ENCODE measurements around the gene CPE. TPM values are rescaled to one million over a fixed set of nuclear protein-coding genes. Genes with fewer than 3 reads are reported as not detected.

Gene CPE
- total RNA-seq, 6 experiments from 2014 or later = 0.09 TPM; not detected in 5

DNA sequence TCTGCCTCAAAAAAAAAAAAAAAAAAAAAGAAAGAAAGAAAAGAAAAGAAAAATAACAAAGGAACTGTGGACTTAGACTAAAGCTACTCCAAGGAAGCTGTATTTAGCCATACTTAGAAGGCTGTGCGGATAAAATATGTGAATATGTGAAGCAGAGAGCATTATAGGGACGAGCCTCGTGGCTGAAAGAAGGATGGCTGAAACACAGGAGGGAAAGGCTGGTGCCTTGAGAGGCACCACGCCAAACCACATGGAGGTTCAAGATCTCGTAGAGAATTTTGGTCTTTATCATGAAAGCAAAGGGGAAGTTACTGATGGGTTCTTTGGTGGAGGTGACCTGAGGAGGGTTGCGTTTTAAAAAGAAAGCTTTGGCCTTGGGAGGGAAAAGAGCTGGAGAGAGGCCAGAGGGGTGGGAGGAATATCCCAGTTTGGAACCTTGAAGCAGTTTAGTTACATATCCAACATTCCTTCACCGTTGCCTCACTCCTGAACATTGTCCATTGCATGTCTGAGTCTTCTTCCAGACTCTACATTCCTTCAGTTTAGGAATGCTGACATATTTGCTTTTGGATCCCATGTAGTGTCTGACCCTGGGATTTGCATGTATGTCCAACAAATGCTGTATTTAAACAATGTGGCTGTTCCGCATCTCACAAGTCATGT lies 82.5 kb downstream of the CPE start:
- peak overlapping the region; percentile 76 for H3K4me3 Mint-ChIP-seq
- peak overlapping the region; percentile 41 for H3K27ac Mint-ChIP-seq
- H3K4me1 Mint-ChIP-seq (ENCODE audit: low read depth) = peaks cover 14% of the 10 kb centered on the region
- H3K36me3 Mint-ChIP-seq (ENCODE audit: low read depth) = no peaks in the 10 kb centered on the region
- peak; percentile 26 for DNase-seq
- H3K27me3 Mint-ChIP-seq (ENCODE audit: insufficient read depth) = no peaks in the 10 kb centered on the region; the same call in 1 of the 2 replicates
- TF ChIP-seq, protein P1, sequence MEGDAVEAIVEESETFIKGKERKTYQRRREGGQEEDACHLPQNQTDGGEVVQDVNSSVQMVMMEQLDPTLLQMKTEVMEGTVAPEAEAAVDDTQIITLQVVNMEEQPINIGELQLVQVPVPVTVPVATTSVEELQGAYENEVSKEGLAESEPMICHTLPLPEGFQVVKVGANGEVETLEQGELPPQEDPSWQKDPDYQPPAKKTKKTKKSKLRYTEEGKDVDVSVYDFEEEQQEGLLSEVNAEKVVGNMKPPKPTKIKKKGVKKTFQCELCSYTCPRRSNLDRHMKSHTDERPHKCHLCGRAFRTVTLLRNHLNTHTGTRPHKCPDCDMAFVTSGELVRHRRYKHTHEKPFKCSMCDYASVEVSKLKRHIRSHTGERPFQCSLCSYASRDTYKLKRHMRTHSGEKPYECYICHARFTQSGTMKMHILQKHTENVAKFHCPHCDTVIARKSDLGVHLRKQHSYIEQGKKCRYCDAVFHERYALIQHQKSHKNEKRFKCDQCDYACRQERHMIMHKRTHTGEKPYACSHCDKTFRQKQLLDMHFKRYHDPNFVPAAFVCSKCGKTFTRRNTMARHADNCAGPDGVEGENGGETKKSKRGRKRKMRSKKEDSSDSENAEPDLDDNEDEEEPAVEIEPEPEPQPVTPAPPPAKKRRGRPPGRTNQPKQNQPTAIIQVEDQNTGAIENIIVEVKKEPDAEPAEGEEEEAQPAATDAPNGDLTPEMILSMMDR (IDR thresholded peaks at IDR 0.05) = no peak
- H3K9me3 Mint-ChIP-seq = no peaks in the 10 kb centered on the region

DNA sequence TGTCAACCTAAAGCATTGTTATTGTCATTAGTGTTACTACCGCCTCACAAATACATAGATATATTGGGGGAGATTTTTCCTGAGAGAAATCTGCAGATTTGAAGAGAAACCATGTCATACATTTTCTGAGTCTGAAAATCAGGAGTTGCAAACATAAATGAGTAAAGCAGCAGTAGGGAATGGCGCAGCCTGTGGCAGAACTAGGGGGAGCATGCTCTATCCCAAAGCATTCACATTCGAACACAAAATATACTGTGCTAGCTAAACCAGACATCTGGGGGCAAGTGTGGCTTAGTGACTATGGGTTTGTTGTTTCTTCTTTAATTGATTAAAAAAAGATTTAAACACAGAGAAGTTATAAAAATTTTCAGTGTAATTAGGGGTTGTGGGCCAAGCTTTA lies 83.2 kb downstream of the CPE start:
- H3K27me3 Mint-ChIP-seq (ENCODE audit: insufficient read depth) = no peaks in the 10 kb centered on the region; the same call in 1 of the 2 replicates
- H3K27ac Mint-ChIP-seq = no peak overlapping the region
- peaks cover 14% of the 10 kb centered on the region for H3K4me1 Mint-ChIP-seq (ENCODE audit: low read depth)
- peak overlapping the region; percentile 76; the same call in 1 of the 2 replicates for H3K4me3 Mint-ChIP-seq
- TF ChIP-seq, protein P1 (IDR thresholded peaks at IDR 0.05) = peak; percentile 18; the same call in 1 of the 2 replicates
- no peaks in the 10 kb centered on the region for H3K9me3 Mint-ChIP-seq
- H3K36me3 Mint-ChIP-seq (ENCODE audit: low read depth) = no peaks in the 10 kb centered on the region
- no peak for DNase-seq

DNA sequence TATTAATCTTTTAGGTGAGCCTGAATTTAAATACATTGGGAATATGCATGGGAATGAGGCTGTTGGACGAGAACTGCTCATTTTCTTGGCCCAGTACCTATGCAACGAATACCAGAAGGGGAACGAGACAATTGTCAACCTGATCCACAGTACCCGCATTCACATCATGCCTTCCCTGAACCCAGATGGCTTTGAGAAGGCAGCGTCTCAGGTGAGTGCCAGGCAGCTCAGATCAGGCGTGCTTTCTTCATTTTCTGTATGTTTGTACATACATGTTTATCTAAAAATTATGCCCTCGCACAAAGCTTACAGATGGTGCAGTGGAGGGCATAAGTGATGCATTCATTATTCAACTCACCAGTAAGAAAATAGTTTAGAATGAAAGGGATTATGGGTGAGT lies 85.6 kb downstream of the CPE start:
- DNase-seq = no peak
- peaks cover 14% of the 10 kb centered on the region for H3K4me1 Mint-ChIP-seq (ENCODE audit: low read depth)
- TF ChIP-seq, protein P1 (IDR thresholded peaks at IDR 0.05) = no peak

DNA sequence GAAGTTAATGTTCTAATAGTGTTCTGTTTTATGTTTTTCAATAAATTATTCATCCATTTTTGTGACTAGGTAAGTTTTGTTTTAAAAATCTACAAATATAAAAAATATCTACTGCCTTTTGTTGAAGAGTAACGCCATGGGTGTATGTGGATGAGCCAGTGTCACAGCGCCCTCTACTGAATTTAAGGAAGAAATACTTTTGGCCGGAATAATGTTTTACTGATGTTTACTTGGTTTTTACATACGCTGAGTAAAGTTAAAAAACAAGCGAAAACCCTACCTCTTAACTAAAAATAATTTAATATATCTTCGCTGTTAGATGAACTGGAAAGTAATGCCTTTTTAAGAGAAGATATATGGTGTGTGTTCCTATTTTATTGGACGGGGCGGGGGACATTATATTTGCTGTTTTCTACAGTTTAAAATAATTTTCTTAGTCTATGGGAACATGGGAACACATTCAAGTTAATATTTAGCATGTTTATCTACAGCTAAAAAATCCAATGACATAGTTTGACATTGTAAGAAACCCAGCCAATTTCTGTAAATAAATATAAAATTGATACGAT lies 86.1 kb downstream of the CPE start:
- no peaks in the 10 kb centered on the region for H3K9me3 Mint-ChIP-seq
- no peaks in the 10 kb centered on the region; the same call in 1 of the 2 replicates for H3K27me3 Mint-ChIP-seq (ENCODE audit: insufficient read depth)
- H3K36me3 Mint-ChIP-seq (ENCODE audit: low read depth) = no peaks in the 10 kb centered on the region
- peak; percentile 30 for DNase-seq
- H3K4me3 Mint-ChIP-seq = no peak overlapping the region
- TF ChIP-seq, protein P1 (IDR thresholded peaks at IDR 0.05) = peak; percentile 94
- no peak overlapping the region for H3K27ac Mint-ChIP-seq
- peaks cover 14% of the 10 kb centered on the region for H3K4me1 Mint-ChIP-seq (ENCODE audit: low read depth)

More for the DNA sequence above, 85.6 kb downstream of the CPE start:
- Mint-ChIP-seq H3K27ac (no peak overlapping the region), H3K27me3 (ENCODE audit: insufficient read depth) (no peaks in the 10 kb centered on the region; the same call in 1 of the 2 replicates), H3K9me3 (no peaks in the 10 kb centered on the region), H3K4me3 (no peak overlapping the region), H3K36me3 (ENCODE audit: low read depth) (no peaks in the 10 kb centered on the region)

DNA sequence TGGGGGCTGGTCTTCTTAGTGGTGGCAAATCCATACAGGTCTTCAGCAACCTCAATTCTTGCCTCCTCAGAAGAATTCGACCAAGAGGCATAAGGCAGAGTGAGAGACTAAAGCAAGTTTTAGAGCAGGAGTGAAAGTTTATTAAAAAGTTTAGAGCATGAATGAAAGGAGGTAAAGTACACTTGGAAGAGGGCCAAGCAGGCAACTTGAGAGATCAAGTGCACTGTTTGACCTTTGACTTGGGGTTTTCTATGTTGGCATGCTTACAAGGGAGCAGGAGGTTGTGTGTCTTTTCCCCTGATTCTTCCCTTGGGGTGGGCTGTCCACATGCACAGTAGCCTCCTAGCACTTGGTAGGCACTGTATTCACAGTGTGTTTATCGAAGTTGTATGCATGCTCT lies 91.2 kb downstream of the CPE start:
- TF ChIP-seq, protein P1 (IDR thresholded peaks at IDR 0.05) = no peak
- no peaks in the 10 kb centered on the region; the same call in 1 of the 2 replicates for H3K36me3 Mint-ChIP-seq (ENCODE audit: low read depth)
- H3K9me3 Mint-ChIP-seq = peaks cover 22% of the 10 kb centered on the region
- H3K27me3 Mint-ChIP-seq (ENCODE audit: insufficient read depth) = no peaks in the 10 kb centered on the region
- no peaks in the 10 kb centered on the region for H3K4me1 Mint-ChIP-seq (ENCODE audit: low read depth)
- no peak overlapping the region for H3K27ac Mint-ChIP-seq
- no peak for DNase-seq
- H3K4me3 Mint-ChIP-seq = no peak overlapping the region

Measured in HFFc6 (cell line).